ENCODE data around the gene MGAT4B.

GRCh38 chr5:179821298-179822058, 14.8 kb upstream of the MGAT4B start:
- TF ChIP-seq HDAC2 (IDR thresholded peaks at IDR 0.05) (no peak), NFE2L2 (conservative IDR thresholded peaks at IDR 0.05; ENCODE audit: low read length) (no peak)
